NCI-H1694 (cell line): ENCODE measurements around the gene MVD.
A peak's percentile ranks its signal among the peaks of the same experiment; 100 is the strongest.
"Not testable (repeated sequence)": the region's sequence is repeated elsewhere in the genome, so short reads cannot be mapped to it uniquely, and the experiment has no call there.

Source experiments
- DNase-seq: peaks from one replicate; lab custom pipeline; 2025; lab: John Stamatoyannopoulos, UW

Gene MVD

DNA sequence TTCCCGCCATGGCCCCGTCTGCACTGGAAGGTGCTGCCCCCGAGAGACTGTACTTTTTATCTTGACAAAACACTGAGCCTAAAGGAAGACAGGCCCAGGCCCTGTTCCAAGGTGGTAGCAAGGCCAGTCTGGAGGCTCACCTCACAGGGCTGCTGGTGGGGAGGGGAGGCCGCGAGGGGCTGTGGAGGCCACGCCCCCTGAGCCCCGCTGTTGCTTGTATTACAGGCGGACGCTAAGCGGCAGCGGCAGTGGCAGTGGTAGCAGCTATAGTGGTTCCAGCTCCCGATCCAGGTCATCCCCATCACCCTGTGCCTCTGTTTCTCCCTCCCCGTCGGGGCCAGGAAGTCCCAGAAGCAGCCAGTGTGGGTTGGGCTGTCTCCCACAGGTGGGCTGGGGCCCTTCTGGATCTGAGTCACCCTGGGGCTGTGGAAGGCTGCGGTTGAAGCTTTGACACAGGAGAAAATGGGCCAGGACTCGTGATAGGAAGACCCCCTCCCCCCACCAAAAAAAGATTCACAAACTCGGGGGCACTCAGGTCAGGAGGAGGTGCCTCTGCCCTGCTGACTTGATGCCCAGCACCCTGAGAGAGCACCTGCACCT is 37.8 kb downstream of the MVD start:
- DNase-seq, result no peak

- DNase-seq, result no peak
Observed at GRCh38 chr16:88624481-88624880, 38.4 kb downstream of the MVD start.

- DNase-seq, result no peak
Observed at GRCh38 chr16:88623858-88624257, 39.0 kb downstream of the MVD start.

DNA sequence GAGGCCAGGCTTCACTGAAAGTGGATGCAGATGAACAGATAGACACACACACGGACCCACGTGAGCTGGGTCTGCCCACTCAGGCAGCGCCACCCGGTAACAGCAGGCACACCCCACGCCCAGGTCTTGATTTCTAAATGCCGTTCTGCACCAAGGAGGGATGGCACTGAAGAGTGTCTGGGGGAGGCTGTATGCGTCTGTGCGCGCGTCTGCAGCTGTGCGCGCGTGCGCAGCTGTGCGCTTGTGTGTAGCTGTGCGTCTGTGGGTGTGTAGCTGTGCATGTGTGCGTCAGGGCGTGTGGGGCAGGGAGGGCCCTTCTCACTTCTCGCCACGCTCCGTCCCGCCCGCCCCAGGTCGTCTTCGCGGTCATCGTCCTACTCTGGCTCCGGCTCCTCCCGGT is 40.0 kb downstream of the MVD start:
- DNase-seq, result no peak

DNA sequence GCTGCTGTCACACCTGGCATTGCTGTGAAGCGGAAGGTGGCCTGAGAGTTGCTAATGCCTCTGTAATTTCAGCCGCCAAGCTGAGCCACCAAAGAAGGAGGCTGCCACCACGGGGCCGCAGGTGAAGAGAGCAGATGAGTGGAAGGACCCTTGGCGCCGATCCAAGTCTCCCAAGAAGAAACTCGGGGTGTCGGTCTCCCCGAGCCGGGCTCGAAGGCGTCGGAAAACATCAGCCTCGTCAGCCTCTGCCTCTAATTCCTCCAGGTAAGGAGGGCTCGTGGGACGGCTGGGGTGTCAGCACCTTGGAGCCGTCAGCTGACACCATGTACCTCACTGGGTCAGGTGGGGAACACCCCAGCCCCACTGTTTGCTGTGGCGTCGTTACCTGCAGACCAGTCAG is 40.8 kb downstream of the MVD start:
- DNase-seq, result no peak

- no peak for DNase-seq
Observed at GRCh38 chr16:88619859-88620815, 42.8 kb downstream of the MVD start.

- no peak for DNase-seq
Observed at GRCh38 chr16:88618956-88619667, 43.8 kb downstream of the MVD start.

GRCh38 chr16:88618182-88618955 is 44.5 kb downstream of the MVD start:
- DNase-seq, result no peak

GRCh38 chr16:88617268-88618031 is 45.4 kb downstream of the MVD start:
- DNase-seq, result no peak

GRCh38 chr16:88616736-88617135 is 46.2 kb downstream of the MVD start:
- no peak for DNase-seq

- DNase-seq, result no peak
Observed at GRCh38 chr16:88616320-88616719, 46.6 kb downstream of the MVD start.

DNA sequence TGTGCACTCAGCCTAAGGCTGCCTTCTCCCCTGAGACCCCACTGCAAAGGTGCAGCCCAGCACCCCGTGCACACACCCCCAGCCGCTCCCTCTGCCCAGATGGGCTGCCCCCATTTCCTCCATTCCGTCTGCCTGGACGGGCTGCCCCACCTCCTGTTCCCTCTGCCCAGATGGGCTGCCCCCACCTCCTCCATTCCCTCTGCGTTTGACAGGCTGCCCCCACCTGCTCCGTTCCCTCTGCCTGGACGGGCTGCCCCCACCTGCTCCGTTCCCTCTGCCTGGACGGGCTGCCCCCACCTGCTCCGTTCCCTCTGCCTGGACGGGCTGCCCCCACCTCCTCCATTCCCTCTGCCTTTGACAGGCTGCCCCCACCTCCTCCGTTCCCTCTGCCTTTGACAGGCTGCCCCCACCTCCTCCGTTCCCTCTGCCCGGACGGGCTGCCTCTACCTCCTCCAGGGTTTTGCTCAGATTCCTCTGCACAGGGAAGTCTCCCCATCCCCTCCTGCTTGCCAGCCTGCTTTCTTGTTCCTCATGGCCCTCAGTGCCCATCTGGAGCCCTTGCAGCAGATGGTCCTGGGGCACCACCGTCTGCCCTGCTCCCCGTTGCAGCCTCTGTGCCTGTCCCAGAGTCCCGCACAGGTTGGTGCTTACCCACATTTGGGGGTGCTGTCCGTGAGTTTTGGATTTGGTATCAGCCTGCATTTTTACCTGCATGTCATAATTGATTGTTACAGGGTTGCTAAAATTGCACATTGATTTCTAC is 47.9 kb downstream of the MVD start:
- DNase-seq, result peak; percentile 38

DNA sequence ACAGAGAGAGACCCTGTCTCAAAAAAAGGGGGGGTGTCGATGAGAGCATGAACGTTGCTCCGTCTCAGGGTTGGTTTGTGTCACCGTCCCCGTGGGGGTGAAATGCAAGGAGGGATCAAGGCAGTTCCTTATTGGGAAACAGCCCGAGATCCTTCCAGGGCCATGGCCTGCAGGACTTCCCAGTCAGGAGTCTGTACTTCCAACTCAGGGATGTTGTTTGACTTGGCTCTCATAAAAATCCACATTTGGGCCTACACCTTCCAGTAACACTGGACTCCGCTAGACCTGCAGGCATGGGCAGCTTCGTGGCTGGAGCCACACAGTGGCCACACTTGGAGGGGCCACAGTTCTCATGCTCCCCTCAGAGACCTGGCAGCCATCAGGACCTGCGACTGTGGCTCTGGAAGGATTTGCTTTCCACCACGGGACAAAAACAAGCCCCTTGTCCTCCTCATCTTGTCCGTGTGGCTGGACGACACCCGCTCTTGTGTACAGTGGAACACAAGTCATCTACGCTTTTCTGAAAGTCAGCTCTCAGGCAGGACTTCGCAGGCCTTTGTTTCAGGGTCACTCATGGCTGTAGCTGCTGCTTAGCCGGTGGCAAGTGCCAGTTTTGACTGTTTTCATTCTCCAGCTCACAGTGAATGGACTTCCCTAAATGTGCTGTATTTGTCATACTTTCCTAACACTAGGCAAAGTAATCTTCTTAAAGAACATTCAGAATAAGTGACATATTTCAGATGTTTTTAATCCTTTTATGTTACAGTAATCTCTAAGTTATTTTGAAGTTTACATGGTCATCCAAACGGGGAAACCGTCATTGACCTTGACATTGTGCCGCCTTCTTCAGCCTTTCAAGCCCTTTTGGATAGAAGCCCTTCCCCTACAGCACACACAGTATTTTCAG is 48.7 kb downstream of the MVD start:
- DNase-seq, result no peak

DNA sequence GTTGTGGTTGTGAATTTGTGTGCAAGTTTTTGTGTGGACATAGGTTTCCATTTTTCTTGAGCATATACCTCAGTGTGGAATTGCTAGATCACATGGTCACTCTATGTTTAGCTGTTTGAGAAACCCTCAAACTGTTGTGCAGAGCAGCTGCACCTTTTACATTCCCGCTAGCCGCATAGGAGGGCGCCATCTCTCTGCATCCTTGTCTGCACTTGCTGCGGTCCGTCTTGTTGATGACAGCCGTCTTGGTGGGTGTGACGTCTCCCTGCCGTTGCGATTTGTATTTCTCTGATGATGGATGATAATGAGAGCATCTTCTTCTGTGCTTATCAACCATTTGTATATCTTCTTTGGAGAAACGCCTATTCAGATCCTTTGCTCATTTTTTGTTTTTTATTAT is 49.6 kb downstream of the MVD start:
- no peak for DNase-seq

- DNase-seq, result no peak
Observed at GRCh38 chr16:88610909-88611812, 51.7 kb downstream of the MVD start.

GRCh38 chr16:88610080-88610479 is 52.8 kb downstream of the MVD start:
- no peak for DNase-seq

DNA sequence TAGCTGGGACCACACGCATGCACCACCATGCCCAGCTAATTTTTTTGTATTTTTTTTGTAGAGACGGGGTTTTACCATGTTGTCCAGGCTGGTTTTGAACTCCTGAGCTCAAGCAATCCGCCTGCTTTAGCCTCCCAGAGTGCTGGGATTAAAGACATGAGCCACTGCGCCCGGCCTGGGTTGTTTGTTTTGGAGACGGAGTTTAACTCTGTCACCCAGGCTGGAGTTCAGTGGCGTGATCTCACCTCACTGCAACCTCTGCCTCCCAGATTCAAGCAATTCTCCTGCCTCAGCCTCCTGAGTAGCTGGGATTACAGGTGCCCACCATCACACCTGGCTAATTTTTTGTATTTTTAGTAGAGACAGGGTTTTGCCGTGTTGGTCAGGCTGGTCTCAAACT is 53.5 kb downstream of the MVD start:
- DNase-seq, result not testable (repeated sequence)

DNA sequence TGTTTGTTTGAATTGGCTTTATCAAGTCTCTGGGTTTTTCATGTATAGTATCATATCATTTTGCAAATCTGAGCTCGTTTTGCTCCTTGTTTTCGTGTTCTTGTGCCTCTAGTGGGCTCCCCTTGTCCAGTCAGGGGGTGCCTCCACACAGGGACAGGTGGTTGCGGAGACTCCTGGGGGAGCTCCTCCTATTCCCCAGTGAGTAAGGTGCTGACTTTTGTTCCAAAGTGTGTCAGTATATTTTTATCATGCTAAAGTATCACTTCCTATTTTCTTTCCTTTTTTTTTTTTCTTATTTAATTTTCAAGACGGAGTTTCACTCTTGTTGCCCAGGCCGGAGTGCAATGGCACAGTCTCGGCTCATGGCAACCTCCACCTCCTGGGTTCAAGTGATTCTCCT is 54.8 kb downstream of the MVD start:
- no peak for DNase-seq
